Smooth muscle cell (in vitro differentiated cells): Measurements from ENCODE around the gene TMC8. TPM values are rescaled to one million over a fixed set of nuclear protein-coding genes. Genes with fewer than 3 reads are reported as not detected.

Experiments used
- DNase-seq: peaks from one replicate; lab custom pipeline; 2025; ENCODE audit not compliant: unreplicated experiment; lab: John Stamatoyannopoulos, UW
- H2AFZ ChIP-seq: fragments of 200-600 bp; sonication (generic); 2 replicates; pipeline ENCODE4 v1.6.0; 2016; ENCODE audit warnings: antibody characterized with exemption, low read depth, mild to moderate bottlenecking
- H3F3A ChIP-seq: fragments of 200-600 bp; sonication (generic); 2 replicates; pipeline ENCODE4 v1.6.0; 2017; ENCODE audit warnings: antibody characterized with exemption, low read depth
- H3K27ac ChIP-seq: fragments of 200-600 bp; sonication (generic); 2 replicates; pipeline ENCODE4 v1.5.1; 2016; ENCODE audit warnings: low read depth, mild to moderate bottlenecking
- H3K27me3 ChIP-seq: fragments of 200-600 bp; sonication (generic); 2 replicates; pipeline ENCODE4 v1.6.1; 2016; ENCODE audit warnings: low read depth, mild to moderate bottlenecking
- H3K36me3 ChIP-seq: fragments of 200-600 bp; sonication (generic); 2 replicates; pipeline ENCODE4 v1.5.1; 2016; ENCODE audit warnings: low read depth
- H3K4me1 ChIP-seq: fragments of 200-600 bp; sonication (generic); 2 replicates; pipeline ENCODE4 v1.5.1; 2016; ENCODE audit warnings: low read depth
- H3K4me2 ChIP-seq: fragments of 200-600 bp; sonication (generic); 2 replicates; pipeline ENCODE4 v1.6.0; 2016; ENCODE audit warnings: mild to moderate bottlenecking
- H3K4me3 ChIP-seq: fragments of 200-600 bp; sonication (generic); 2 replicates; pipeline ENCODE4 v1.5.1; 2016; ENCODE audit warnings: mild to moderate bottlenecking
- H3K79me2 ChIP-seq: fragments of 200-600 bp; sonication (generic); 2 replicates; pipeline ENCODE4 v1.6.0; 2016; ENCODE audit warnings: low read depth, mild to moderate bottlenecking
- H3K9ac ChIP-seq: fragments of 200-600 bp; sonication (generic); 2 replicates; pipeline ENCODE4 v1.6.0; 2016; ENCODE audit warnings: low read depth
- H3K9me3 ChIP-seq: fragments of 200-600 bp; sonication (generic); replicated peaks from 2 replicates; pipeline ENCODE4 v1.5.1; 2016; ENCODE audit warnings: low read depth
- H4K20me1 ChIP-seq: fragments of 200-600 bp; sonication (generic); 2 replicates; pipeline ENCODE4 v1.6.0; 2016; ENCODE audit warnings: low read depth
- WGBS: methylation state at CpG from one replicate; pipeline ENCODE4 v1.1.7; 2016; ENCODE audit warnings: low lambda C conversion rate; 5-methylcytosine and 5-hydroxymethylcytosine counted together
- polyA plus RNA-seq: library from polyadenylated mRNA; unstranded; fragments of >200 nt; fragmentation: Nextera tagmentation; extraction: Ambion mirVana; gene quantifications from 2 replicates; pipeline ENCODE4 v1.2.1, GENCODE V29; 2016
- total RNA-seq: library from RNA; depleted of rRNA; stranded (reverse); fragments of >200 nt; gene quantifications from 2 replicates; pipeline ENCODE4 v1.2.3, GENCODE V29; 2014
- TF ChIP-seq, protein P1 (sequence below): fragments of 200-600 bp; sonication (generic); IDR thresholded peaks from 2 replicates; pipeline ENCODE4 v1.5.1; 2017; ENCODE audit warnings: borderline replicate concordance, mild to moderate bottlenecking, antibody characterized with exemption; ENCODE audit not compliant: insufficient read depth, poor library complexity, severe bottlenecking

TMC8 gene
- total and polyA plus RNA-seq, 2 experiments from 2014 or later: 0.27 to 0.38 TPM

DNA sequence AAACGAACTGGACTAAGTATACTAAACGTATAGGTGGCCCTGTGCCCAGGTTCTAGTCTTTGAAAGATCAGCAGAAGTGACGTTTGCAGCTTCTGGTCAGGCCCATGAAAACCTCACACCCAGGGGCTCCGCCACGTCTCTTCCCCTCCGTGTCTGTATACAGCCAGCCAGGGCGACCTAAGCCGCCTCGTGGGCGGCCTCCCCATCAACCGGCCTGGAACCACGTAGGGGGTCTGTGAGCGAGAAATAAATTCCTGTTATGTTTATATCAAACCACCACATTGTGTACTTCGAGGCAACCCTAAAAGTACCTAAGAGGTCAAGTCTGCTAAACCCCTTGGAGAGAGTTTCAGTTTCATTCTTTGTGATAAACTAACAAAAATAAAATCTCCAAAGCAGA lies 49.5 kb downstream of the TMC8 start:
- 76% methylated on average over 14 of the region's 14 CpGs for WGBS
- no peaks in the 10 kb centered on the region for H3K27me3 ChIP-seq
- H4K20me1 ChIP-seq: no peaks in the 10 kb centered on the region
- H3K4me1 ChIP-seq: no peaks in the 10 kb centered on the region
- H3K4me2 ChIP-seq: peak overlapping the region; percentile 29
- peak overlapping the region; percentile 84 for H2AFZ ChIP-seq
- H3F3A ChIP-seq: peaks cover 13% of the 10 kb centered on the region
- H3K4me3 ChIP-seq: no peak overlapping the region
- H3K9ac ChIP-seq: peak overlapping the region; percentile 59
- TF ChIP-seq, protein P1, sequence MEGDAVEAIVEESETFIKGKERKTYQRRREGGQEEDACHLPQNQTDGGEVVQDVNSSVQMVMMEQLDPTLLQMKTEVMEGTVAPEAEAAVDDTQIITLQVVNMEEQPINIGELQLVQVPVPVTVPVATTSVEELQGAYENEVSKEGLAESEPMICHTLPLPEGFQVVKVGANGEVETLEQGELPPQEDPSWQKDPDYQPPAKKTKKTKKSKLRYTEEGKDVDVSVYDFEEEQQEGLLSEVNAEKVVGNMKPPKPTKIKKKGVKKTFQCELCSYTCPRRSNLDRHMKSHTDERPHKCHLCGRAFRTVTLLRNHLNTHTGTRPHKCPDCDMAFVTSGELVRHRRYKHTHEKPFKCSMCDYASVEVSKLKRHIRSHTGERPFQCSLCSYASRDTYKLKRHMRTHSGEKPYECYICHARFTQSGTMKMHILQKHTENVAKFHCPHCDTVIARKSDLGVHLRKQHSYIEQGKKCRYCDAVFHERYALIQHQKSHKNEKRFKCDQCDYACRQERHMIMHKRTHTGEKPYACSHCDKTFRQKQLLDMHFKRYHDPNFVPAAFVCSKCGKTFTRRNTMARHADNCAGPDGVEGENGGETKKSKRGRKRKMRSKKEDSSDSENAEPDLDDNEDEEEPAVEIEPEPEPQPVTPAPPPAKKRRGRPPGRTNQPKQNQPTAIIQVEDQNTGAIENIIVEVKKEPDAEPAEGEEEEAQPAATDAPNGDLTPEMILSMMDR: no peak
- no peak for DNase-seq
- peak overlapping the region; percentile 78 for H3K27ac ChIP-seq
- no peaks in the 10 kb centered on the region for H3K79me2 ChIP-seq
- H3K9me3 ChIP-seq: no peaks in the 10 kb centered on the region
- no peaks in the 10 kb centered on the region for H3K36me3 ChIP-seq

DNA sequence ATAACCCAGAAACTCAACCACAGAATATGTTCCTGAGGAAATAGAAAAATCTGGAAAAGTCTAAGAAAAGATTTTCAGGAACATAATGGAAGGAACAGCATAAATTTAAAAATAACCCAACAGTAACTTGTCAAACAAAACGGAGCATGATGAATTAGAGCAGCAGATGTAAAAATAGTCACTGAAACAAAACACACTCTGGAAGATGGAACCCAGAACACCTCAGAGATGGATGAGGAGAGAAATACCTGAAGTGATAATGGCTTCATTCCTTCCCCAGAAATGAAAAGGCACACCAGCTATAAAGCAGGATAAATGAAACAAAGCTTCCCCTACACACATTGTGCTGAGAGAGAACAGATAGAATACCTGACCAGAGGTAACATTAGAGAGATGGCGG lies 49.9 kb downstream of the TMC8 start:
- H3K27me3 ChIP-seq: no peaks in the 10 kb centered on the region
- peak overlapping the region; percentile 78 for H3K27ac ChIP-seq
- H3K9me3 ChIP-seq: no peaks in the 10 kb centered on the region
- H3K36me3 ChIP-seq: no peaks in the 10 kb centered on the region
- peak overlapping the region; percentile 29 for H3K4me2 ChIP-seq
- TF ChIP-seq, protein P1: no peak
- WGBS: 85% methylated on average over 2 of the region's 2 CpGs
- no peak overlapping the region for H3K9ac ChIP-seq
- H3F3A ChIP-seq: peaks cover 13% of the 10 kb centered on the region
- peaks cover 3% of the 10 kb centered on the region for H3K4me1 ChIP-seq
- H4K20me1 ChIP-seq: no peaks in the 10 kb centered on the region
- peak overlapping the region; percentile 84 for H2AFZ ChIP-seq
- peaks cover 2% of the 10 kb centered on the region for H3K79me2 ChIP-seq
- H3K4me3 ChIP-seq: no peak overlapping the region
- no peak for DNase-seq

DNA sequence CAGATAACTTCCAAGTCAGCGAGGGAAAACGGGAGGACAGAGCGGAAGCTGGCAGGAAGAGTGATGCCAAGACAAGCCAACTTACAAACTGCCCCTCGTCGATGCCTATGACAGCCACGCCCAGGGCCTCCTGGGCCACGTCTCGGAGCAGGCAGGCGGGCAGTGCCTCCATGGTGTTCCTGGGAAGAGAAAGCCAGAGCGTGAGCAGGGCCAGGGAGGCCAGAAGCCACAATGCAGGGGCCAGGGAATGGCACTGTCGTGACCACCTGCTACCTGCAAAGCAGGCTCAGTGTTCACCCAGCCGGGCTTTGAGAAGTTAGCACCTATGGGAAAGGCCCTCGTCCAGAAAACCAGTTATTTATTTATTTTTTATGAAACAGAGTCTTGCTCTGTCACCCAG lies 51.9 kb downstream of the TMC8 start:
- Histone ChIP-seq H3F3A (peaks cover 13% of the 10 kb centered on the region), H3K36me3 (no peaks in the 10 kb centered on the region), H3K4me3 (no peak overlapping the region), H3K27ac (no peak overlapping the region), H3K27me3 (no peaks in the 10 kb centered on the region), H3K9me3 (no peaks in the 10 kb centered on the region), H4K20me1 (no peaks in the 10 kb centered on the region), H3K79me2 (peaks cover 9% of the 10 kb centered on the region), H3K9ac (no peak overlapping the region), H3K4me2 (no peak overlapping the region), H3K4me1 (peaks cover 10% of the 10 kb centered on the region), H2AFZ (no peak overlapping the region)
- TF ChIP-seq, protein P1: no peak
- 95% methylated on average over 13 of the region's 13 CpGs for WGBS
- no peak for DNase-seq

DNA sequence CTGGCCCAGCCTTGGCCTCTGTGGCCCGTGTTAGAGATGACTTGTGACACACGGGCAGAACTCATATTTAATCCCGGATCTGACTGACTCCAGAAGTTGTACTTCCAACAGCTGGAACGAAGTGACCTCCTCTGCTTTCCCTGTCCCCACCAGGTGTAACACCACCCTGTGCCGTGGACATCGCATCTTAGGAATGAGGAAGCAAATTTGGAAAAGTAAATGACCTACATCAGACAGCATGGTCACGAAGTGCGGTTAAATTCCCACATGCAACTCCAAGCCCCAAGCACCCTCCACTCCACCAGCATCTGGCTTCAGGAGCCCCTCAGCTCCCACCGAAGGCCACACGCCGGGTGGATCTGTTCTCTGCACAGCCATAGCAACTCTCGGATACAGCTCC lies 53.3 kb downstream of the TMC8 start:
- Histone ChIP-seq H3K79me2 (peaks cover 9% of the 10 kb centered on the region), H3K4me3 (no peak overlapping the region), H3K27ac (no peak overlapping the region), H3K4me1 (peaks cover 16% of the 10 kb centered on the region), H2AFZ (no peak overlapping the region), H4K20me1 (no peaks in the 10 kb centered on the region), H3K9ac (no peak overlapping the region), H3K27me3 (no peaks in the 10 kb centered on the region), H3K36me3 (no peaks in the 10 kb centered on the region), H3K4me2 (no peak overlapping the region), H3F3A (peaks cover 13% of the 10 kb centered on the region), H3K9me3 (no peaks in the 10 kb centered on the region)
- TF ChIP-seq, protein P1: no peak
- DNase-seq: no peak
- 94% methylated on average over 12 of the region's 12 CpGs for WGBS
